Tibial nerve (tissue), 4 donors: Measurements from ENCODE around the gene SLC44A5.

Experiments used
- EP300 ChIP-seq, 2 donors: sonication (generic); formaldehyde crosslinking; IDR thresholded peaks; one replicate each; pipeline ENCODE4 v1.6.1; 2017; ENCODE audit warnings: antibody characterized with exemption in 2 of 2, mild to moderate bottlenecking in 1 of 2
- POLR2A ChIP-seq, 2 donors: fragments of 450-650 bp; IDR thresholded peaks; one replicate each; pipeline ENCODE4 v1.6.1; 2017; ENCODE audit warnings: antibody characterized with exemption in 2 of 2, mild to moderate bottlenecking in 2 of 2, moderate library complexity in 2 of 2
- TF ChIP-seq, protein P1 (sequence below), 5 experiments: fragments of 200-600 bp in 3 of 5; fragments of 450-650 bp in 2 of 5; sonication (generic) in 3 of 5; IDR thresholded peaks; one replicate each; pipeline ENCODE4 v1.5.1; 2016 to 2019; ENCODE audit warnings: antibody characterized with exemption in 5 of 5, mild to moderate bottlenecking in 3 of 5, moderate library complexity in 2 of 5

DNA sequence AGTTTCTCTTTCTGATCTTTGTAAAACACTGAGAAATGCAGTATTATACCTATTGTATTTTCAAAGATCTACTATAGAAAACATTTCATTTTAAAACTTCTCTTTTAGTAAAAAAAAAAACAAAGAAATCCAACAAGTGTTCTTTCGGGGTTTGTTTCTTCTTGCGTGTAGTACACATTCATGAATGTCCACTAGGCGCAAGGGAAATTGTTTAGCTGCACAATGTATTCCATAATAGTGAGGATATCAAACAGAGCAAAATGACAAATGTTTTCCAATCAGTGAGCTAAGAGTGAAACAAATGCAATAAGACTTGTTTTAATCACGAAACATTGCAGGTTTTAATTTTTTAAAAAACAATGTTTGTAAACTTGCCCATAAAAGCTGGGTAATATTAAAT lies 408.2 kb downstream of the SLC44A5 start:
- TF ChIP-seq, protein P1, sequence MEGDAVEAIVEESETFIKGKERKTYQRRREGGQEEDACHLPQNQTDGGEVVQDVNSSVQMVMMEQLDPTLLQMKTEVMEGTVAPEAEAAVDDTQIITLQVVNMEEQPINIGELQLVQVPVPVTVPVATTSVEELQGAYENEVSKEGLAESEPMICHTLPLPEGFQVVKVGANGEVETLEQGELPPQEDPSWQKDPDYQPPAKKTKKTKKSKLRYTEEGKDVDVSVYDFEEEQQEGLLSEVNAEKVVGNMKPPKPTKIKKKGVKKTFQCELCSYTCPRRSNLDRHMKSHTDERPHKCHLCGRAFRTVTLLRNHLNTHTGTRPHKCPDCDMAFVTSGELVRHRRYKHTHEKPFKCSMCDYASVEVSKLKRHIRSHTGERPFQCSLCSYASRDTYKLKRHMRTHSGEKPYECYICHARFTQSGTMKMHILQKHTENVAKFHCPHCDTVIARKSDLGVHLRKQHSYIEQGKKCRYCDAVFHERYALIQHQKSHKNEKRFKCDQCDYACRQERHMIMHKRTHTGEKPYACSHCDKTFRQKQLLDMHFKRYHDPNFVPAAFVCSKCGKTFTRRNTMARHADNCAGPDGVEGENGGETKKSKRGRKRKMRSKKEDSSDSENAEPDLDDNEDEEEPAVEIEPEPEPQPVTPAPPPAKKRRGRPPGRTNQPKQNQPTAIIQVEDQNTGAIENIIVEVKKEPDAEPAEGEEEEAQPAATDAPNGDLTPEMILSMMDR (IDR thresholded peaks at IDR 0.05): no peak
- TF ChIP-seq EP300 (IDR thresholded peaks at IDR 0.05): no peak
- no peak for TF ChIP-seq POLR2A (IDR thresholded peaks at IDR 0.05)
